K562 (cell line): ENCODE measurements around the gene INCA1. TPM values are rescaled to one million over a fixed set of nuclear protein-coding genes. Genes with fewer than 3 reads are reported as not detected.

Source experiments
- E2F6 ChIP-seq, 2 experiments: IDR thresholded peaks; 2 replicates each; pipeline ENCODE4 v1.6.1; 2011; ENCODE audit warnings: borderline replicate concordance in 1 of 2, control low read depth in 1 of 2, low read depth in 1 of 2, low read length in 1 of 2, mild to moderate bottlenecking in 1 of 2, mixed read lengths in 1 of 2, moderate library complexity in 1 of 2; ENCODE audit not compliant: insufficient read depth in 1 of 2, insufficient read length in 1 of 2, poor library complexity in 1 of 2, severe bottlenecking in 1 of 2; ENCODE audit errors: extremely low read depth in 1 of 2
- GATAD2A ChIP-seq: fragments of 450-650 bp; IDR thresholded peaks from 2 replicates; pipeline ENCODE4 v1.6.1; 2017
- MCM5 ChIP-seq: fragments of 450-650 bp; IDR thresholded peaks from 2 replicates; pipeline ENCODE4 v1.6.1; 2016; ENCODE audit warnings: low read depth
- POLR2AphosphoS2 ChIP-seq: IDR thresholded peaks from 2 replicates; pipeline ENCODE4 v1.6.1; 2012; ENCODE audit warnings: low read length, improper control_type of control experiment
- RBM34 ChIP-seq: fragments of 200-400 bp; formaldehyde crosslinking; IDR thresholded peaks from 2 replicates; pipeline ENCODE4 v1.6.1; 2018; ENCODE audit warnings: low read length, borderline replicate concordance; ENCODE audit not compliant: insufficient read depth
- SIRT6 ChIP-seq: IDR thresholded peaks from one replicate; pipeline ENCODE4 v1.6.1; 2012; ENCODE audit warnings: low read depth, mild to moderate bottlenecking, control low read depth, inconsistent platforms, low read length, moderate library complexity
- SP2 ChIP-seq: IDR thresholded peaks from 2 replicates; pipeline ENCODE4 v1.6.1; 2011; ENCODE audit warnings: mild to moderate bottlenecking, low read depth, low read length, moderate library complexity; ENCODE audit not compliant: poor library complexity, severe bottlenecking; ENCODE audit errors: extremely low read depth
- ZBTB12 ChIP-seq: fragments of 250-450 bp; sonication (Bioruptor Pico); IDR thresholded peaks from 2 replicates; pipeline ENCODE4 v1.4.0; 2020
- ZNF354B ChIP-seq: fragments of 250-450 bp; sonication (Bioruptor Pico); IDR thresholded peaks from 2 replicates; pipeline ENCODE4 v1.4.0; 2020
- polyA plus RNA-seq, 8 experiments: library from polyadenylated mRNA; depleted of rRNA in 4 of 8; stranded (reverse) in 5 of 8; unstranded in 3 of 8; fragments of >200 nt; fragmentation: Nextera tagmentation in 2 of 8; fragmentation: Illumina TruSeq in 1 of 8; extraction: Ambion mirVana in 2 of 8; extraction: Trizol in 1 of 8; gene quantifications; 2 replicates each; pipeline versions ENCODE4 v1.2.1 to v1.2.3, GENCODE V29; 2011 to 2014; ENCODE audit warnings: inconsistent platforms in 1 of 8, missing spikeins in 1 of 8
- total RNA-seq, 7 experiments: library from RNA; depleted of rRNA in 6 of 7; stranded (reverse); fragments of >200 nt in 6 of 7; fragmentation: Illumina TruSeq in 2 of 7; extraction: Trizol in 2 of 7; gene quantifications; 2 replicates each; pipeline versions ENCODE4 v1.2.1 to v1.2.3, GENCODE V29; 2011 to 2021; ENCODE audit warnings: low replicate concordance in 1 of 7
- TF ChIP-seq, protein P1 (sequence below): fragments of 200-600 bp; sonication (generic); IDR thresholded peaks from one replicate; pipeline ENCODE4 v1.6.1; 2012; ENCODE audit warnings: mild to moderate bottlenecking, low read depth, low read length, inconsistent platforms
- TF ChIP-seq, protein P2 (sequence below): sonication (generic); formaldehyde crosslinking; IDR thresholded peaks from 2 replicates; pipeline ENCODE4 v1.4.0; 2020; ENCODE audit warnings: mild to moderate bottlenecking, missing genetic modification reagents

Gene INCA1
- total and polyA plus RNA-seq, 9 of the 15 experiments (the other 6 are each of a cell fraction or from before 2014, with no cell fraction given), result 0.08 to 0.50 (median 0.13) TPM; not detected in 4

GRCh38 chr17:4966844-4967538 lies 30.3 kb downstream of the INCA1 start (continued):
- TF ChIP-seq, protein P1, sequence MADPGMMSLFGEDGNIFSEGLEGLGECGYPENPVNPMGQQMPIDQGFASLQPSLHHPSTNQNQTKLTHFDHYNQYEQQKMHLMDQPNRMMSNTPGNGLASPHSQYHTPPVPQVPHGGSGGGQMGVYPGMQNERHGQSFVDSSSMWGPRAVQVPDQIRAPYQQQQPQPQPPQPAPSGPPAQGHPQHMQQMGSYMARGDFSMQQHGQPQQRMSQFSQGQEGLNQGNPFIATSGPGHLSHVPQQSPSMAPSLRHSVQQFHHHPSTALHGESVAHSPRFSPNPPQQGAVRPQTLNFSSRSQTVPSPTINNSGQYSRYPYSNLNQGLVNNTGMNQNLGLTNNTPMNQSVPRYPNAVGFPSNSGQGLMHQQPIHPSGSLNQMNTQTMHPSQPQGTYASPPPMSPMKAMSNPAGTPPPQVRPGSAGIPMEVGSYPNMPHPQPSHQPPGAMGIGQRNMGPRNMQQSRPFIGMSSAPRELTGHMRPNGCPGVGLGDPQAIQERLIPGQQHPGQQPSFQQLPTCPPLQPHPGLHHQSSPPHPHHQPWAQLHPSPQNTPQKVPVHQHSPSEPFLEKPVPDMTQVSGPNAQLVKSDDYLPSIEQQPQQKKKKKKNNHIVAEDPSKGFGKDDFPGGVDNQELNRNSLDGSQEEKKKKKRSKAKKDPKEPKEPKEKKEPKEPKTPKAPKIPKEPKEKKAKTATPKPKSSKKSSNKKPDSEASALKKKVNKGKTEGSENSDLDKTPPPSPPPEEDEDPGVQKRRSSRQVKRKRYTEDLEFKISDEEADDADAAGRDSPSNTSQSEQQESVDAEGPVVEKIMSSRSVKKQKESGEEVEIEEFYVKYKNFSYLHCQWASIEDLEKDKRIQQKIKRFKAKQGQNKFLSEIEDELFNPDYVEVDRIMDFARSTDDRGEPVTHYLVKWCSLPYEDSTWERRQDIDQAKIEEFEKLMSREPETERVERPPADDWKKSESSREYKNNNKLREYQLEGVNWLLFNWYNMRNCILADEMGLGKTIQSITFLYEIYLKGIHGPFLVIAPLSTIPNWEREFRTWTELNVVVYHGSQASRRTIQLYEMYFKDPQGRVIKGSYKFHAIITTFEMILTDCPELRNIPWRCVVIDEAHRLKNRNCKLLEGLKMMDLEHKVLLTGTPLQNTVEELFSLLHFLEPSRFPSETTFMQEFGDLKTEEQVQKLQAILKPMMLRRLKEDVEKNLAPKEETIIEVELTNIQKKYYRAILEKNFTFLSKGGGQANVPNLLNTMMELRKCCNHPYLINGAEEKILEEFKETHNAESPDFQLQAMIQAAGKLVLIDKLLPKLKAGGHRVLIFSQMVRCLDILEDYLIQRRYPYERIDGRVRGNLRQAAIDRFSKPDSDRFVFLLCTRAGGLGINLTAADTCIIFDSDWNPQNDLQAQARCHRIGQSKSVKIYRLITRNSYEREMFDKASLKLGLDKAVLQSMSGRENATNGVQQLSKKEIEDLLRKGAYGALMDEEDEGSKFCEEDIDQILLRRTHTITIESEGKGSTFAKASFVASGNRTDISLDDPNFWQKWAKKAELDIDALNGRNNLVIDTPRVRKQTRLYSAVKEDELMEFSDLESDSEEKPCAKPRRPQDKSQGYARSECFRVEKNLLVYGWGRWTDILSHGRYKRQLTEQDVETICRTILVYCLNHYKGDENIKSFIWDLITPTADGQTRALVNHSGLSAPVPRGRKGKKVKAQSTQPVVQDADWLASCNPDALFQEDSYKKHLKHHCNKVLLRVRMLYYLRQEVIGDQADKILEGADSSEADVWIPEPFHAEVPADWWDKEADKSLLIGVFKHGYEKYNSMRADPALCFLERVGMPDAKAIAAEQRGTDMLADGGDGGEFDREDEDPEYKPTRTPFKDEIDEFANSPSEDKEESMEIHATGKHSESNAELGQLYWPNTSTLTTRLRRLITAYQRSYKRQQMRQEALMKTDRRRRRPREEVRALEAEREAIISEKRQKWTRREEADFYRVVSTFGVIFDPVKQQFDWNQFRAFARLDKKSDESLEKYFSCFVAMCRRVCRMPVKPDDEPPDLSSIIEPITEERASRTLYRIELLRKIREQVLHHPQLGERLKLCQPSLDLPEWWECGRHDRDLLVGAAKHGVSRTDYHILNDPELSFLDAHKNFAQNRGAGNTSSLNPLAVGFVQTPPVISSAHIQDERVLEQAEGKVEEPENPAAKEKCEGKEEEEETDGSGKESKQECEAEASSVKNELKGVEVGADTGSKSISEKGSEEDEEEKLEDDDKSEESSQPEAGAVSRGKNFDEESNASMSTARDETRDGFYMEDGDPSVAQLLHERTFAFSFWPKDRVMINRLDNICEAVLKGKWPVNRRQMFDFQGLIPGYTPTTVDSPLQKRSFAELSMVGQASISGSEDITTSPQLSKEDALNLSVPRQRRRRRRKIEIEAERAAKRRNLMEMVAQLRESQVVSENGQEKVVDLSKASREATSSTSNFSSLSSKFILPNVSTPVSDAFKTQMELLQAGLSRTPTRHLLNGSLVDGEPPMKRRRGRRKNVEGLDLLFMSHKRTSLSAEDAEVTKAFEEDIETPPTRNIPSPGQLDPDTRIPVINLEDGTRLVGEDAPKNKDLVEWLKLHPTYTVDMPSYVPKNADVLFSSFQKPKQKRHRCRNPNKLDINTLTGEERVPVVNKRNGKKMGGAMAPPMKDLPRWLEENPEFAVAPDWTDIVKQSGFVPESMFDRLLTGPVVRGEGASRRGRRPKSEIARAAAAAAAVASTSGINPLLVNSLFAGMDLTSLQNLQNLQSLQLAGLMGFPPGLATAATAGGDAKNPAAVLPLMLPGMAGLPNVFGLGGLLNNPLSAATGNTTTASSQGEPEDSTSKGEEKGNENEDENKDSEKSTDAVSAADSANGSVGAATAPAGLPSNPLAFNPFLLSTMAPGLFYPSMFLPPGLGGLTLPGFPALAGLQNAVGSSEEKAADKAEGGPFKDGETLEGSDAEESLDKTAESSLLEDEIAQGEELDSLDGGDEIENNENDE, result no peak
- TF ChIP-seq GATAD2A, result no peak
- TF ChIP-seq RBM34, result no peak
- peak; percentile 94 for TF ChIP-seq SP2
- TF ChIP-seq E2F6 (IDR thresholded peaks at IDR 0.05; ENCODE audit: borderline replicate concordance in 1 of 2, extremely low read depth in 1 of 2, insufficient read depth in 1 of 2, insufficient read length in 1 of 2, low read depth in 1 of 2, low read length in 1 of 2, poor library complexity in 1 of 2, severe bottlenecking in 1 of 2), result peak in 1 of 2 experiments; percentile 72
- TF ChIP-seq ZBTB12 (CRISPR knock-in tag), result no peak
- no peak for TF ChIP-seq MCM5
- TF ChIP-seq ZNF354B (CRISPR knock-in tag), result no peak
- no peak for TF ChIP-seq SIRT6
- TF ChIP-seq POLR2AphosphoS2, result no peak
- TF ChIP-seq, protein P2, sequence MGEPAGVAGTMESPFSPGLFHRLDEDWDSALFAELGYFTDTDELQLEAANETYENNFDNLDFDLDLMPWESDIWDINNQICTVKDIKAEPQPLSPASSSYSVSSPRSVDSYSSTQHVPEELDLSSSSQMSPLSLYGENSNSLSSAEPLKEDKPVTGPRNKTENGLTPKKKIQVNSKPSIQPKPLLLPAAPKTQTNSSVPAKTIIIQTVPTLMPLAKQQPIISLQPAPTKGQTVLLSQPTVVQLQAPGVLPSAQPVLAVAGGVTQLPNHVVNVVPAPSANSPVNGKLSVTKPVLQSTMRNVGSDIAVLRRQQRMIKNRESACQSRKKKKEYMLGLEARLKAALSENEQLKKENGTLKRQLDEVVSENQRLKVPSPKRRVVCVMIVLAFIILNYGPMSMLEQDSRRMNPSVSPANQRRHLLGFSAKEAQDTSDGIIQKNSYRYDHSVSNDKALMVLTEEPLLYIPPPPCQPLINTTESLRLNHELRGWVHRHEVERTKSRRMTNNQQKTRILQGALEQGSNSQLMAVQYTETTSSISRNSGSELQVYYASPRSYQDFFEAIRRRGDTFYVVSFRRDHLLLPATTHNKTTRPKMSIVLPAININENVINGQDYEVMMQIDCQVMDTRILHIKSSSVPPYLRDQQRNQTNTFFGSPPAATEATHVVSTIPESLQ, result no peak
